CD14-positive monocyte (primary cell): ENCODE data around the gene CACHD1. TPM values are rescaled to one million over a fixed set of nuclear protein-coding genes. Genes with fewer than 3 reads are reported as not detected.

Experiments
- DNase-seq, 3 donors: peaks; one replicate each; pipeline ENCODE4 v3.0.0-alpha.2; 2011 to 2022
- H2AFZ ChIP-seq: 2 replicates; pipeline ENCODE4 v1.6.0; 2012; ENCODE audit warnings: mild to moderate bottlenecking, low read depth, low read length, inconsistent platforms; ENCODE audit not compliant: insufficient read depth, poor library complexity, severe bottlenecking
- H3K27ac ChIP-seq, 2 donors: 1 replicate in 1 of 2; 2 replicates in 1 of 2; pipeline ENCODE4 v1.5.1; 2012 to 2013; ENCODE audit warnings: low read length in 2 of 2, control low read depth in 1 of 2, inconsistent platforms in 1 of 2, low read depth in 1 of 2, mild to moderate bottlenecking in 1 of 2
- H3K27me3 ChIP-seq, 2 donors: one replicate each; pipeline versions ENCODE4 v1.6.0 to v1.6.1; 2011 to 2013; ENCODE audit warnings: low read length in 2 of 2; ENCODE audit not compliant: control insufficient read depth in 2 of 2, insufficient read depth in 2 of 2
- H3K36me3 ChIP-seq, 2 donors: replicated peaks in 1 of 2; 1 replicate in 1 of 2; 2 replicates in 1 of 2; pipeline versions ENCODE4 v1.5.1 to v1.6.1; 2012 to 2013; ENCODE audit warnings: low read length in 2 of 2, control low read depth in 1 of 2, inconsistent platforms in 1 of 2, mild to moderate bottlenecking in 1 of 2; ENCODE audit not compliant: insufficient read depth in 2 of 2, control insufficient read depth in 1 of 2
- H3K4me1 ChIP-seq, 2 donors: 1 replicate in 1 of 2; 2 replicates in 1 of 2; pipeline versions ENCODE4 v1.5.1 to v1.6.1; 2012 to 2013; ENCODE audit warnings: low read length in 2 of 2, control low read depth in 1 of 2, inconsistent platforms in 1 of 2, mild to moderate bottlenecking in 1 of 2, moderate library complexity in 1 of 2; ENCODE audit not compliant: insufficient read depth in 2 of 2, control insufficient read depth in 1 of 2
- H3K4me2 ChIP-seq: replicated peaks from 2 replicates; pipeline ENCODE3; 2012; ENCODE audit warnings: low read length, moderate library complexity, mild to moderate bottlenecking; ENCODE audit not compliant: poor library complexity, severe bottlenecking; ENCODE audit errors: extremely low read depth
- H3K4me3 ChIP-seq, 3 experiments: fragments of 200-600 bp in 1 of 3; sonication (generic) in 1 of 3; replicated peaks in 1 of 3; 1 replicate in 2 of 3; 2 replicates in 1 of 3; pipeline ENCODE4 v1.5.1; 2011 to 2013; ENCODE audit warnings: low read length in 3 of 3, mild to moderate bottlenecking in 3 of 3, control low read depth in 2 of 3, low read depth in 2 of 3, inconsistent platforms in 1 of 3, moderate library complexity in 1 of 3
- H3K79me2 ChIP-seq: 2 replicates; pipeline ENCODE4 v1.6.0; 2012; ENCODE audit warnings: mild to moderate bottlenecking, control low read depth, inconsistent platforms, low read length, moderate library complexity; ENCODE audit not compliant: insufficient read depth
- H3K9ac ChIP-seq: 2 replicates; pipeline ENCODE4 v1.6.0; 2017; ENCODE audit warnings: low read length, mild to moderate bottlenecking; ENCODE audit not compliant: insufficient read depth, poor library complexity, severe bottlenecking
- H3K9me3 ChIP-seq, 2 donors: replicated peaks in 1 of 2; 1 replicate in 1 of 2; 2 replicates in 1 of 2; pipeline versions ENCODE4 v1.5.1 to v1.6.1; 2012 to 2013; ENCODE audit warnings: low read length in 2 of 2, control low read depth in 1 of 2; ENCODE audit not compliant: control insufficient read depth in 1 of 2, insufficient read depth in 1 of 2
- H4K20me1 ChIP-seq: 2 replicates; pipeline ENCODE4 v1.6.0; 2012; ENCODE audit warnings: mild to moderate bottlenecking, low read length, control low read depth, moderate library complexity; ENCODE audit not compliant: insufficient read depth
- H3K27ac Mint-ChIP-seq, 7 donors: one replicate each; pipeline ENCODE4 v1.8.0; 2020; ENCODE audit warnings: mild to moderate bottlenecking in 7 of 7, mixed read lengths in 7 of 7, moderate library complexity in 6 of 7, inconsistent platforms in 2 of 7
- H3K27me3 Mint-ChIP-seq, 3 donors: one replicate each; pipeline ENCODE4 v1.8.0; 2021 to 2022; ENCODE audit warnings: low read depth in 3 of 3, mild to moderate bottlenecking in 3 of 3, mixed read lengths in 3 of 3, moderate library complexity in 3 of 3, inconsistent platforms in 1 of 3
- H3K36me3 Mint-ChIP-seq, 2 donors: one replicate each; pipeline ENCODE4 v1.8.0; 2020; ENCODE audit warnings: mixed read lengths in 2 of 2, inconsistent platforms in 1 of 2, mild to moderate bottlenecking in 1 of 2
- H3K4me1 Mint-ChIP-seq: one replicate; pipeline ENCODE4 v1.8.0; 2020; ENCODE audit warnings: mild to moderate bottlenecking, mixed read lengths
- H3K4me3 Mint-ChIP-seq, 2 donors: one replicate each; pipeline ENCODE4 v1.8.0; 2020; ENCODE audit warnings: mild to moderate bottlenecking in 2 of 2, mixed read lengths in 2 of 2, moderate library complexity in 1 of 2
- H3K9me3 Mint-ChIP-seq, 7 donors: one replicate each; pipeline ENCODE4 v1.8.0; 2020 to 2022; ENCODE audit warnings: mixed read lengths in 7 of 7, mild to moderate bottlenecking in 6 of 7, moderate library complexity in 6 of 7, inconsistent platforms in 2 of 7
- WGBS: methylation state at CpG from one replicate; pipeline ENCODE4 v1.1.5; 2013; ENCODE audit warnings: missing lambda C conversion rate; ENCODE audit not compliant: insufficient coverage; 5-methylcytosine and 5-hydroxymethylcytosine counted together
- intact Hi-C, 2 donors: fragments of 100-400 bp; cut with micrococcal nuclease; formaldehyde crosslinking; loops; one replicate each; pipeline versions ENCODE4 v1.15.0 to v1.15.1; 2023
- polyA plus RNA-seq, 3 donors: library from polyadenylated mRNA; depleted of rRNA in 1 of 3; unstranded in 2 of 3; stranded (reverse) in 1 of 3; fragments of 300-500 nt in 2 of 3; fragments of >200 nt in 1 of 3; fragmentation: Illumina TruSeq in 2 of 3; gene quantifications; 1 replicate in 2 of 3; 2 replicates in 1 of 3; pipeline ENCODE4 v1.2.3, GENCODE V29; 2012 to 2021
- TF ChIP-seq, protein P1 (sequence below): fragments of 200-600 bp; IDR thresholded peaks from one replicate; pipeline ENCODE4 v1.8.0; 2022; ENCODE audit warnings: antibody characterized with exemption, mild to moderate bottlenecking

Gene CACHD1
- polyA plus RNA-seq, 3 donors = 0.12 TPM; not detected in 2

DNA sequence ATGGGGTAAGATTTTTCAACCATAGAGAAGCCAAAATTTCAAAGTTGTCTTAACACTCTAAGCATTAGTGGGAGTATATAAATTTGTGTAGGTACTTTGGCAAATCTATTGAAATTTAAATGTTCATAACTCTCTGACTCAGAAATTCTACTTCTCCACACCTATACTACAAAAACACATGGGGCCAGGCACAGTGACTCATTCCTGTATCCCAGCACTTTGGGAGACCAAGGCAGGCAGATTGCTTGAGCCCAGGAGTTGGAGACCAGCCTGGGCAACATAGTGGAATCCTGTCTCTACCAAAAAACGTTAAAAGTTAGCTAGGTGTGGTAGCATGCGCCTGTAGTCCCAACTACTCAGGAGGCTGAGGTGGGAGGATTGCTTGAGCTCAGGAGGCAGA lies 233.7 kb downstream of the CACHD1 start:
- no peak overlapping the region for H3K9ac ChIP-seq
- no peak overlapping the region for H3K4me2 ChIP-seq
- intact Hi-C loops = no loop called here
- H3K36me3 ChIP-seq = no peaks in the 10 kb centered on the region
- H3K4me1 Mint-ChIP-seq = no peaks in the 10 kb centered on the region
- H2AFZ ChIP-seq = no peak overlapping the region
- WGBS = 100% methylated on average over 1 of the region's 2 CpGs
- H3K27ac Mint-ChIP-seq = no peak overlapping the region
- DNase-seq = no peak
- no peaks in the 10 kb centered on the region for H4K20me1 ChIP-seq
- peaks cover 0 to 1% (median 0%) of the 10 kb centered on the region in 3 donors for H3K27me3 Mint-ChIP-seq
- no peaks in the 10 kb centered on the region for H3K9me3 ChIP-seq
- no peaks in the 10 kb centered on the region for H3K79me2 ChIP-seq
- no peak overlapping the region for H3K27ac ChIP-seq
- TF ChIP-seq, protein P1, sequence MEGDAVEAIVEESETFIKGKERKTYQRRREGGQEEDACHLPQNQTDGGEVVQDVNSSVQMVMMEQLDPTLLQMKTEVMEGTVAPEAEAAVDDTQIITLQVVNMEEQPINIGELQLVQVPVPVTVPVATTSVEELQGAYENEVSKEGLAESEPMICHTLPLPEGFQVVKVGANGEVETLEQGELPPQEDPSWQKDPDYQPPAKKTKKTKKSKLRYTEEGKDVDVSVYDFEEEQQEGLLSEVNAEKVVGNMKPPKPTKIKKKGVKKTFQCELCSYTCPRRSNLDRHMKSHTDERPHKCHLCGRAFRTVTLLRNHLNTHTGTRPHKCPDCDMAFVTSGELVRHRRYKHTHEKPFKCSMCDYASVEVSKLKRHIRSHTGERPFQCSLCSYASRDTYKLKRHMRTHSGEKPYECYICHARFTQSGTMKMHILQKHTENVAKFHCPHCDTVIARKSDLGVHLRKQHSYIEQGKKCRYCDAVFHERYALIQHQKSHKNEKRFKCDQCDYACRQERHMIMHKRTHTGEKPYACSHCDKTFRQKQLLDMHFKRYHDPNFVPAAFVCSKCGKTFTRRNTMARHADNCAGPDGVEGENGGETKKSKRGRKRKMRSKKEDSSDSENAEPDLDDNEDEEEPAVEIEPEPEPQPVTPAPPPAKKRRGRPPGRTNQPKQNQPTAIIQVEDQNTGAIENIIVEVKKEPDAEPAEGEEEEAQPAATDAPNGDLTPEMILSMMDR = no peak
- H3K27me3 ChIP-seq = no peaks in the 10 kb centered on the region
- H3K4me1 ChIP-seq = no peaks in the 10 kb centered on the region
- H3K4me3 Mint-ChIP-seq = no peak overlapping the region
- no peak overlapping the region for H3K4me3 ChIP-seq
- peaks cover 0 to 1% (median 0%) of the 10 kb centered on the region in 7 donors for H3K9me3 Mint-ChIP-seq
- no peaks in the 10 kb centered on the region for H3K36me3 Mint-ChIP-seq

DNA sequence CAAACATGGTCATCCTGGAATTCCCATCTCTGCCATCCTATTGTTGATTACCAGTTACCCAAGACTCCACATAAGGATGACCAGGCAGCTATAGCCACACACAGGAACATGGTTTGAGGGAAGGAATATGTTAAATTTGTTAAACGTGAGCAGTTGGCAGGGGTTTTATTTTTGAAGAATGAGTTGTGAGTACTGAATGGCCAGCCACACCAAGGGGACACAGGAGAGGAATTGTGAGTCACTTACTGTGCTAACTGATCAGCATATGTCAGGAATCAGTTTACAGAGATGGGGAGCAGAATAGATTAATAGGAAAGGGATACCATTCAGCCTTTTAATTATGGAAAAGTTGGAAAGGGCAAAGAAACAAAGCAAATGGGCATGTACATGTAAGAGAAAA lies 235.7 kb downstream of the CACHD1 start:
- no peak overlapping the region for H3K27ac ChIP-seq
- Mint-ChIP-seq H3K4me3 (no peak overlapping the region), H3K9me3 (peaks cover 0 to 4% (median 0%) of the 10 kb centered on the region in 7 donors), H3K36me3 (no peaks in the 10 kb centered on the region), H3K4me1 (no peaks in the 10 kb centered on the region), H3K27me3 (peaks cover 1 to 3% (median 2%) of the 10 kb centered on the region in 3 donors), H3K27ac (no peak overlapping the region)
- no peaks in the 10 kb centered on the region for H3K36me3 ChIP-seq
- no peak overlapping the region for H3K9ac ChIP-seq
- 83% methylated on average over 1 of the region's 1 CpG for WGBS
- H3K4me1 ChIP-seq = no peaks in the 10 kb centered on the region
- H4K20me1 ChIP-seq = no peaks in the 10 kb centered on the region
- no peak overlapping the region for H3K4me3 ChIP-seq
- H3K79me2 ChIP-seq = no peaks in the 10 kb centered on the region
- no peak for DNase-seq
- no peaks in the 10 kb centered on the region for H3K9me3 ChIP-seq
- intact Hi-C loops = no loop called here
- TF ChIP-seq, protein P1 = no peak
- H3K4me2 ChIP-seq = no peak overlapping the region
- no peaks in the 10 kb centered on the region for H3K27me3 ChIP-seq
- no peak overlapping the region for H2AFZ ChIP-seq
